ENCODE measurements around the gene PDE9A. TPM values are rescaled to one million over a fixed set of nuclear protein-coding genes. Genes with fewer than 3 reads are reported as not detected.

The PDE9A gene
- total RNA-seq, 2 experiments from 2014 or later: 4.7 to 6.1 TPM

DNA sequence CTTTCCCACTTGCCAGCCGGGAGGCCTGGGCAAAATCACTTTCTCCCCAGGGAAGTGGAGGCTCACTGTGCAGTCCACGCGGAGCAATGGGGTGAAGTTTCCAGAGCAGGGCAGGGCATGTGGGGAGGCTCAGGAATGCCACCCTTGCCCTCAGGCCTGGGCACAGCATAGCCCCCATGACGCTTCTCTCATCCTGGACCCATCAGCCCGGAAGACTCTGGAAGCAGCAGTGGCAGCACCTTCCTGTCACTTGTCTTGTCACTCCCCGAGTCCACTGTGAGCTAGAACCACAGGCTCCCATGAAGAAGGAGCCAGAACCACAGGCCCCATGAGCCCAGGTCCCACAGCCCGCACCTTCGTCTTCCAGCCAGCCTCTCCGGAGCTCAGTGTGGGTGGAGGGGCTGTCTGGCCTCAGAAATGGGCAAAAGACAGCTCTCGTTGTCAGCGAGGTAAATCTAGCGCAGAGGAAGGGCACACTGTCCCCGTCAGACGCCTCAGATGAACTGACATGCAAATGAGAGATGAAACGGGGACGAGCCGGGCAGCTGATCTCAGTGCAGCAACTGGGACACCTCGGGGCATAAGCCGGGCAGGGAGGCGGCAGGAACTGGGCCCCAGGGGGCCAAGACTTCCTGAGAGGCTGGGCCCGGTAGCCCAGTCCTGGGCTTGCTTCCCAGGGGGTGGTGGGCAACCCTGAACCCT lies 6.1 kb downstream of the PDE9A start:
- no peak overlapping the region for H3K4me3 Mint-ChIP-seq
- no peaks in the 10 kb centered on the region for H3K9me3 Mint-ChIP-seq
- ChIA-PET POLR2A (no interaction called here), CTCF (interaction anchor here (0.6 kb wide), 2 partner anchors 39 to 91 kb away, joined by 3 to 5 read pairs; no protein-coding TSS in a partner anchor)
- H3K36me3 Mint-ChIP-seq (ENCODE audit: low read depth): no peaks in the 10 kb centered on the region
- H3K27me3 Mint-ChIP-seq: peaks cover 11% of the 10 kb centered on the region
- no peak for DNase-seq
- H3K4me1 Mint-ChIP-seq: peaks cover 9% of the 10 kb centered on the region
- no peak overlapping the region for H3K27ac Mint-ChIP-seq

DNA sequence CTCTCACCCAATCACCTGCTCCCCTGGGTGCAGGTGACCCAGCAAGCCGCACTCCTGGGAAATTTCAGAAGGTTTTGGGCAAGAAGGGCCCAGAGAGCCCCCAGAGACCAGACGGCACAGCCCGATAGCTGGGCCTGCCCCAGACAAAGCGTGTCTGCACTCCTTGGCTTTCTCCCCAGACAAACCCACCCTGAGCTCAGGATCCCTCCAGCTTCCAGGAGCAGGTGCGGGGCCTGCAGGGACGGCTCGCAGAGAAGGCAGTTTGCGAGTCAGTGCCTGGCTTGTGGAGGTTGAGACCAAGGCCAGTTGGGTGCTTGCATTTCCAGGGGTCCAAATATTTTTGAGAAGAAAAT lies 6.7 kb downstream of the PDE9A start:
- no peaks in the 10 kb centered on the region for H3K9me3 Mint-ChIP-seq
- POLR2A ChIA-PET: no interaction called here
- H3K27ac Mint-ChIP-seq: no peak overlapping the region
- peaks cover 6% of the 10 kb centered on the region for H3K4me1 Mint-ChIP-seq
- no peak for DNase-seq
- CTCF ChIA-PET: interaction anchor here (0.9 kb wide), 1 partner anchor 11 kb away, joined by 3 read pairs; no protein-coding TSS in a partner anchor
- H3K36me3 Mint-ChIP-seq (ENCODE audit: low read depth): no peaks in the 10 kb centered on the region
- peaks cover 6% of the 10 kb centered on the region for H3K27me3 Mint-ChIP-seq
- H3K4me3 Mint-ChIP-seq: no peak overlapping the region

DNA sequence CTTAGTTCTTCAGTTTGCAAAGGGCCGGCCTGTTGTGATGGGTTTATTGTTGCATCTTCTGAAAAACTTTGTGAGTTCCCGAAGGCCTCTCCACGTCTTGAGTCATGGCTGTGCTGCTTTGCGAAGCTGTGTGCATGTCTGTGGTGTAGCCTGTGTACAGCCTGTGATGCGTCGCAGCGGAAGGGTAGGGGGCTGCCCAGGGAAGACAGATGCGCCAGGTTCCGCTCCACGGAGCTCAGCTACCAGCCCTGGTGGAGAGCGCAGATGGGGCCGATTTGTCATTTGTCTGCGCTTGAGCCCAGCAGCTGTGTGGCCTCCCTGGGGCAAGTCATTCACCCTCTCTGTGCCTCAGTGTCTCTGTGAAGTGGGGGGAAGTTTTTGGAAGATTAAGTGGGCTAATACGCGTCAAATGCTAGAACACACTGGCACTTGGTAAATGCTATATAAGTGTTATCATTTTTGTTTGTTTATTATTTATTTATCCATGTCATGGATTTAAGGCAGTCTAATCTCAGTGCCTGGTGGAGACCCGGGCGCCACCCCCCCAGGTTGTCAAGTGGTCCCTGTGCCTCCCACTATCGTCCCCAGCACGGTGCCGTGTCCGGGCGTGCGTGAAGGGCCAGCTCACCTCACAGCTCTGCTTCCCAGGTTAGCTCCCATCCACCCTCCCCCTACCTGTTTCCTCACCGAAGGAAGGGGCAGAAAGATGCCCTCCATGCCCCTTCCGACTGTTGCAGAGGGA lies 8.4 kb downstream of the PDE9A start:
- Mint-ChIP-seq H3K27me3 (no peaks in the 10 kb centered on the region), H3K4me1 (peaks cover 6% of the 10 kb centered on the region), H3K27ac (no peak overlapping the region), H3K9me3 (no peaks in the 10 kb centered on the region), H3K4me3 (no peak overlapping the region), H3K36me3 (ENCODE audit: low read depth) (no peaks in the 10 kb centered on the region)
- ChIA-PET CTCF (interaction anchor here (0.8 kb wide), 1 partner anchor 8 kb away, joined by 3 read pairs; the partner anchor contains the start of gene PDE9A), POLR2A (no interaction called here)
- DNase-seq: no peak

DNA sequence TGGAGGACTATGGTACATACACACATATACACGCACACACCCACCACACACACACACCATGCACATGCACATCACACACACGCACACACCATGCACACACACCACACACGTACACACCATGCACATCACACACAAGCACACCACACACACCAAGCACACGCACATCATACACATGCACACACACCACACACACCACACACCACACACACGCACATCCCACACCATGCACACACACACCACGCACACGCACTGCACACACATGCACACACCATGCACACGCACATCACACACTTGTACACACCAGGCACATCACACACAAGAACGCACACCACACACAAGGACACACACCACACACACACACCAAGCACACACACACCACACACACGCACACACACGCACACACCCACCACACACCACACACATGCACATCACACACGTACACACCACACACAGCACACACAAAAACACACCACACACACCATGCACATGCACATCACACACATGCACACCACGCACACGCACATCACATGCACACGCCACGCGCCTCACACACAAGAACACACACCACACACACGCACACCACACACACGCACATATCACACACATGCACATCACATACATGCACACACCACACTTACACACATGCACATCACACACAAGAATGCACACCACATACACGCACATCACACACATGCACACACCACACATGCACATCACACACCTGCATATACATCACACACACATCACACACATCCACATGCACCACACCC lies 9.2 kb downstream of the PDE9A start:
- Mint-ChIP-seq H3K36me3 (ENCODE audit: low read depth) (no peaks in the 10 kb centered on the region), H3K4me1 (peaks cover 6% of the 10 kb centered on the region), H3K27me3 (no peaks in the 10 kb centered on the region), H3K27ac (no peak overlapping the region), H3K4me3 (no peak overlapping the region), H3K9me3 (no peaks in the 10 kb centered on the region)
- DNase-seq: no peak
- CTCF ChIA-PET: interaction anchor here (0.8 kb wide), 1 partner anchor 9 kb away, joined by 3 read pairs; the partner anchor contains the start of gene PDE9A
- POLR2A ChIA-PET: no interaction called here

DNA sequence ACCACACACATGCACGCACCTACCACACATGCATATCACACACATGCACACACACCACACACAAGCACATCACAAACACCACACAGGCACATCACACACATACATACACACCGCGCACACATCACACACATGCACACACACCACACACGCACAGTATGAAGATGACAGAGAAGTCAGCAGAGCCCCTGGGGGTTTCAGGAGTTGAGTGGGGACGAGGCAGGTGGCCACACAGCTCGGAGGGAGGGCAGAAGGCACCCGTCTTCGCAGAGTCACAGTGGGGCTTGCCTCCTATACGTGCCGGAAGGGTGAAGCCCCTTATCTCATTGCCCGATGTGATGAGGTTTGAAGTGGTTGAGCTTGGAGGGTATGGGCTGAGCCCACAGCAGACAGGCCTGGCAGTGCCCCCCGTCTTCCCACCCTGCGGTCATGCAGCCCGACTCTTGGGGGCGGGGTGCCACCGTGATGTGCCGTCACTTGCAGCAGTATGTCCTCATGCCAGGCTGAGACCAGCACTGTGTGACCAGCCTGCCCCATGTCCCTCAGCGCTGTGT lies 9.9 kb downstream of the PDE9A start:
- no peak for DNase-seq
- Mint-ChIP-seq H3K4me3 (no peak overlapping the region), H3K36me3 (ENCODE audit: low read depth) (no peaks in the 10 kb centered on the region), H3K9me3 (no peaks in the 10 kb centered on the region), H3K27me3 (no peaks in the 10 kb centered on the region), H3K4me1 (peaks cover 6% of the 10 kb centered on the region), H3K27ac (no peak overlapping the region)
- ChIA-PET CTCF (no interaction called here), POLR2A (no interaction called here)

DNA sequence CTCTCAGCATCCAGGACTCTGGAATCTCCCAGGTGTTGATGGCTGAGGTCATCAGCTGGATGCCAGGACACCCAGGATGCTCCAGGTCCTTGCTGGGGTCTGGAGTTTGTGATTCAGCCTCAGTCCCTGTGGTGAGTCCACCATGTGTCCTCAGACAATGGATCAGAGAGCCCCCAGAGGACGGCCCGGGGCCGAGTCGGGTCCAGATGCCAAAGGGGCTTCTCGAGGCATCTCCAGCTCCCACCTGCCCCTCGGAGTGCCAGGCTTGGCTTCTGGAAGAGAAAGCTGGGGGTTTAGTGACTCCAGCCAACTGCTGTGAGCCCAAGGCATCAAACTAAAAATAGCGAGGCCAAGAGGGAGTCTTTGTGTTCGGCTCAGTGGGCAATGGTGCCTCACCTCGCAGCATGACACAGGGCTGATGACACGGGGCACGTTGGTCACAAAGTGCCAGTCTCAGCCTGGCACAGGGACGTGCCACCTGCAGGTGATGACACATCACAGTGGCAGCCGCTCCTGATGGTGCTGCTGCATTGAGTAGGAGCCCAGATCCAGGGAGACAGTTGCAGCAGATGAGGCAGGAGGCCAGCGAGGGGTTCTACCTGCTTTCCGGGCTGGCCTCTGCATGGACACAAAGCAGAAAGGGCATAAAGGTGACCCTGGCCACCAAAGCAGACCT lies 10.6 kb downstream of the PDE9A start:
- Mint-ChIP-seq H3K9me3 (no peaks in the 10 kb centered on the region), H3K4me1 (peaks cover 6% of the 10 kb centered on the region), H3K4me3 (no peak overlapping the region), H3K27ac (no peak overlapping the region), H3K36me3 (ENCODE audit: low read depth) (no peaks in the 10 kb centered on the region), H3K27me3 (no peaks in the 10 kb centered on the region)
- DNase-seq: no peak
- ChIA-PET CTCF (no interaction called here), POLR2A (no interaction called here)

DNA sequence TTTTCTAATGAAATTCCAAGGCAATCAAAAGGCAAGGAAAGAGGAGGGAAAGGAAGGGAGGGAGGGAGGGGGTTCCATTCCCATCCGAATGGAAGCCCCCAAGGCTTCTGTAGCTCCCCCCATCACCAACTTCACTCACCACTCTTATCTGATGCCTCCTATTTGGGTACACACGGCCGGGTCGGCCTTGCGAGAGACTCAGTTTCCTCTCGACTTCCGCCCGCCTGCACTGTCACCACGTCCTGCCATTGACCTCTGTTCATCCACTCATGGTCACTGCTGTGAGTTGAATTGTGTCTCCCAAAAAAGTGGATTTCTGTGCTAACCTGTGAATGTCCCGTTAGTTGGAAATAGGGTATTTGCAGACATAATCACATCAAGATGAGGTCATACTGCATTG lies 11.2 kb downstream of the PDE9A start:
- no peak for DNase-seq
- POLR2A ChIA-PET: no interaction called here
- Mint-ChIP-seq H3K27me3 (no peaks in the 10 kb centered on the region), H3K36me3 (ENCODE audit: low read depth) (no peaks in the 10 kb centered on the region), H3K27ac (no peak overlapping the region), H3K4me3 (no peak overlapping the region), H3K9me3 (no peaks in the 10 kb centered on the region), H3K4me1 (peaks cover 6% of the 10 kb centered on the region)
- CTCF ChIA-PET: interaction anchor here (1.7 kb wide), 1 partner anchor 12 kb away, joined by 4 read pairs; no protein-coding TSS in a partner anchor

DNA sequence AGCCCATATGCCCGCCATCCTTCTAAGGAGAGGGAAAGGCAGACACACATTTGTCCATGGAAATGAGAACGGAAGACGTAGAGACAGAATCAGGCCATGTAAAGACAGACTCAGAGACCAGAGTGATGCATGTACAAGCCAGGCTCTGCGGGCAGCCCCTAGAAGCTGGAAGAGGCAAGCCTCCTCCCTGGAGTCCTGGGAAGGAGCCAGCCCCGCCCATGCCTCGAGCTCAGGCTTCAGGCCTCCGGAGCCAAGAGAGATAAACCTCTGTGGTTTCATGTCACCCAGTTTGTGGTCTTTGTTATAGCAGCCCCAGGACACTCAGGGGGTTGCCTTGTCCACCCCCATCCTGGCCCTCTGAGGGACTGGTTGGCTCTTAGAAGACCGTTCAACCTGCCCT lies 11.6 kb downstream of the PDE9A start:
- Mint-ChIP-seq H3K9me3 (no peaks in the 10 kb centered on the region), H3K4me1 (peaks cover 6% of the 10 kb centered on the region), H3K4me3 (no peak overlapping the region), H3K27me3 (no peaks in the 10 kb centered on the region), H3K27ac (no peak overlapping the region), H3K36me3 (ENCODE audit: low read depth) (no peaks in the 10 kb centered on the region)
- DNase-seq: no peak
- ChIA-PET POLR2A (no interaction called here), CTCF (interaction anchor here (0.7 to 1.7 kb wide), 4 partner anchors 9 to 75 kb away, joined by 3 to 5 read pairs (median 4); partner anchors contain the start of gene PDE9A)

DNA sequence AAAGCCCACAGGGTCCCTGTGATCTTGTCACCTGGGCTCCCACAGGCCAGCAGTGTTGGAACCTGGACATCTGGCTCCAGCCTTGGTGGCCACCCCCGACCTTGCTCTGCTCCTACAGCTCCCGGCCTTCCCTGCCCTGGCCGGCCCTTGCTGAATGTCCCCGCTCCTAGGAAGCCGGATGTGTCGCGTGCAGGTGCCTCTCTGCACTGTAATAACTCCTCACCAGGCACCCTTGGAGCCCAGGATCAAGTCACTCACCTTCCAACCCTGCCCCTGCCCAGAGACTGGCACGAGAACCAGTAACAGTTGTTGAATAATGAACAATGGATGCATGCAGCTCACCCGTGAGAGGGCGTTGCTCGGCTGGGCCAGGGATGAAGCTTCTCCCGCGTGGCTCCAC lies 12.1 kb downstream of the PDE9A start:
- POLR2A ChIA-PET: no interaction called here
- CTCF ChIA-PET: interaction anchor here (0.7 to 1.7 kb wide), 4 partner anchors 10 to 74 kb away, joined by 3 to 5 read pairs (median 4); partner anchors contain the start of gene PDE9A

DNA sequence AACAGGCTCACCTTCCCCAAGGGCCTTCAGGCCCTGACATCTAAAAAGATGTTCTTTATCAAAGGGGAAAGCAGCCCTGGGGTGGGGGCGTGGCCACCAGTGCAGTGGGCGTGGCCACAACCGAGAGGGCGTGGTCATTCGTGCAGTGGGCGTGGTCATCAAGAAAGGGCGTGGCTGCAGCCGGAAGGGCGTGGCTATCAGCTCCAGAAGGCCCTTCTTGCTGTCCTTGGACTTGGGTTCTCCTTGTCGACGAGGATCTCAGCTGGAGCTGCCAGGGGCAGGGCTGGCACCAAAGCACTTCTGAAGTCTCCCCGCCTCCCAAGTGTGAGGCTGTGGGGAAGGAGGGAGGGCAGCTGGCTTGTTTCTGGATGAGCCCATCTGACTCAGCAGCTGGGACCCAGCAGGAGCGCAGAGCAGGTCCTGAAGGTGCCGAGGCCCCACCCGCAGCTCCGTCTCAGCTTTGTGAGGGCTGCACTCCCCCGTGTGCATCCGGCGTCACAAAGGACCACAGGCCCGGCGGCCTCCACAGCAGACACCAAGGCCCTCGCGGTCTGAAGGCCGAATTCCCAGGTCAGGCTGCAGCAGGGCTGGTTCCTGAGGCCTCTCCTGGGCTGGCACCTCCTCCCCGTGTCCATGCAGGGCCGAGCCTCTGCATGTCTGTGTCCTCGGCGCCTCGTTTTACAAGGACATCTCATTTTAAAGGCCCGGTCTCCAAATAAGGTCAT lies 12.8 kb downstream of the PDE9A start:
- DNase-seq: peak; percentile 16
- Mint-ChIP-seq H3K27me3 (no peaks in the 10 kb centered on the region), H3K9me3 (no peaks in the 10 kb centered on the region), H3K4me3 (no peak overlapping the region), H3K27ac (no peak overlapping the region), H3K4me1 (peaks cover 6% of the 10 kb centered on the region), H3K36me3 (ENCODE audit: low read depth) (no peaks in the 10 kb centered on the region)
- ChIA-PET POLR2A (no interaction called here), CTCF (interaction anchor here (0.9 to 1.7 kb wide), 3 partner anchors 10 to 12 kb away, joined by 3 to 5 read pairs (median 4); partner anchors contain the start of gene PDE9A)

More for the DNA sequence above, 12.1 kb downstream of the PDE9A start:
- Mint-ChIP-seq H3K27ac (no peak overlapping the region), H3K4me1 (peaks cover 6% of the 10 kb centered on the region), H3K36me3 (ENCODE audit: low read depth) (no peaks in the 10 kb centered on the region), H3K9me3 (no peaks in the 10 kb centered on the region), H3K4me3 (no peak overlapping the region), H3K27me3 (no peaks in the 10 kb centered on the region)
- no peak for DNase-seq

DNA sequence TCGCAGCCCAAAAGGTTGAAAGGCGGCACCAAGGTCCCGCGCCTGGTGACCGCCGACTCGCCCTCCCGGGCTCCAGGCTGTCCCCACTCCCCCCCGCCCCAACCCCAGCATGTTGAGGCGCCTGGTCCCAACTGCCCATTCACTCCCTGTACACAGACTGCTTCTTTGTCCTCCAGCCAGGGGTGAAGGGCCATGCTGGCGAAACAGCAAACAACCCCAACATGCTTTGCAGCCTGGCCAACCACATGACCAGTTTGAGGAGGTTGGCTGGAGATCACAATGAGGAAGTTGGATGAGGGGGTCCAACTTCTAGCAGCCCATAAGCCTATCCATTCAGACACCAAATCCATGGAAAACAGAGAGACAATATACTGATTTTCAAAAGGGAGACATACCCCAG lies 13.5 kb downstream of the PDE9A start:
- H3K27ac Mint-ChIP-seq: no peak overlapping the region
- no peak for DNase-seq
- no peaks in the 10 kb centered on the region for H3K27me3 Mint-ChIP-seq
- H3K4me3 Mint-ChIP-seq: no peak overlapping the region
- ChIA-PET POLR2A (no interaction called here), CTCF (no interaction called here)
- peaks cover 6% of the 10 kb centered on the region for H3K4me1 Mint-ChIP-seq
- no peaks in the 10 kb centered on the region for H3K36me3 Mint-ChIP-seq (ENCODE audit: low read depth)
- H3K9me3 Mint-ChIP-seq: no peaks in the 10 kb centered on the region

Measured in activated CD4-positive, alpha-beta T cell treated with anti-CD3 and anti-CD28 coated beads, Interleukin-2, amount 10 ng/mL, durations not matched to agents 7 days and 5 days (primary cell).